K562 treated with DMSO at 1 percent for 12 hours (cell line): Measurements from ENCODE around the gene HBM. TPM values are rescaled to one million over a fixed set of nuclear protein-coding genes. Genes with fewer than 3 reads are reported as not detected.

Source experiments
- total RNA-seq: library from RNA; unstranded; fragments of 300-600 nt; gene quantifications from 2 replicates; pipeline ENCODE4 v1.2.3, GENCODE V29; 2022; ENCODE audit not compliant: insufficient read depth

The HBM gene, protein sequence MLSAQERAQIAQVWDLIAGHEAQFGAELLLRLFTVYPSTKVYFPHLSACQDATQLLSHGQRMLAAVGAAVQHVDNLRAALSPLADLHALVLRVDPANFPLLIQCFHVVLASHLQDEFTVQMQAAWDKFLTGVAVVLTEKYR
- total RNA-seq = not detected in 2 replicates

DNA sequence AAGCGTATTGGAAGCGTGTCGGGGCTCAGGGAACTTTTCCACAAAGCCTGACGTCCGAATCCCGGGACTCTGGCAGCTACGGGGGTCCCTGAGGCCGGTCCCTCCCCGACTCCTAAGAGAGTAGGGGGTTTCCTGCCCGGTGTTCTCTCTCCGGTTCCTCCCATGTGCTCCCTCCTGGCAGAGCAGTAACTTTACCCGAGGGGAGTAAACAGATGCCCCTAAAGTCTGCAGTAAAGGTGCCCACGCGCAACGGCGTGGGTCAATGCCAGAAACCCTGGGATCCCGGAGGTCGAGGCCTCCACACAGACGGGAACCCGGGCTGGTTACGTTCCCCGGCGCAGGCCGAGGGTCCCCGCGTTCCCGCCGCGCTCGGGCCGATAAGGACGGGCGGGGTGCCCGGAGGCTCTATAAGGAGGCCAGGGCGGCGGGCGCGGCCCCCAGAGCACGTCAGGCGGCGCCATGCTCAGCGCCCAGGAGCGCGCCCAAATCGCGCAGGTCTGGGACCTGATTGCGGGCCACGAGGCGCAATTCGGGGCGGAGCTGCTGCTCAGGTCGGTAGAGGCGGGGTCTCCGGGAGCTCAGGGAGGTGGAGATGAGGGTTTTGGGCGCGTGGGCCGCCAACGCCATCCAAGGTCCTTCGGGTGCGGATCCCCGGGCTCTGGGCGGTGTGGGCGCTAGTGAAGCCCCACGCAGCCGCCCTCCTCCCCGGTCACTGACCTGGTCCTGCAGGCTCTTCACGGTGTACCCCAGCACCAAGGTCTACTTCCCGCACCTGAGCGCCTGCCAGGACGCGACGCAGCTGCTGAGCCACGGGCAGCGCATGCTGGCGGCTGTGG, at the start of gene HBM:
Gene HBM, plus strand, starts transcription at position 440 of the 836 bp plus-strand sequence. Its CDS starts 20 bp downstream, at position 460.

DNA sequence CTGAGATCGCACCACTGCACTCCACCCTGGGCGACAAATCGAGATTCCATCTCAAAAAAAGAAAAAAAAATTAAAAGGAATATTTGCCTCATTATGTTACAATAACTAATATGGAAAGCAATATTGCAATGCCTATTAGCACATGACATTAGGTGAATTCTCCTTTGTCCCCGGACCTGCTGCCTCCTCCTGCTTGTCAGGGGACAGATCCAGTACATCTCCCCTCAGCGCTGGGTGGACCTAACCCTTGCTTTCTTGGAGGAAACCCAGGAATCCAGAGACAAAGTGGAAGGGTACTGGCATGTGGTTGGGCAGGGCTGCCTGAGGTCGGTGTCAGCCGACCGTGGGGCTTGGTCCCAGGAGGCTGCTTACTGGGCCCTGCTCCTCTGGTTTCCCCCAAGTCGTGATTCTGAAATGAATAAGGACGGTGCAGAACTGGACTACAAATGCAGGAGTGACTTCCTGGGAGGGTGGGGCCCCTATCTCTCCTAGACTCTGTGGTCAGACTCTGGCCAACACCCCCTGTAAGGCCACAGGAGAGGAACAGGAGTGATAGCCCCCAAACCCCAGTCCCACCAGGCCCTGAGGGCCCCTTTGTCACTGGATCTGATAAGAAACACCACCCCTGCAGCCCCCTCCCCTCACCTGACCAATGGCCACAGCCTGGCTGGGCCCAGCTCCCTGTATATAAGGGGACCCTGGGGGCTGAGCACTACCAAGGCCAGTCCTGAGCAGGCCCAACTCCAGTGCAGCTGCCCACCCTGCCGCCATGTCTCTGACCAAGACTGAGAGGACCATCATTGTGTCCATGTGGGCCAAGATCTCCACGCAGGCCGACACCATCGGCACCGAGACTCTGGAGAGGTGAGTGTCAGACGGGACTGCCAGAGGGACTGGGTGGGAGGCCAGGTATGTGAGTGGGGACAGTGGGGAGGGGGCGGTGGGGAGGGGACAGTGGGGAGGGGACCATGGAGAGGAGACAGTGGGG, 13.3 kb upstream of the HBM start, which contains the start of gene HBZ:
Gene HBZ, plus strand, starts transcription at position 504 of the 988 bp plus-strand sequence. Its CDS starts 266 bp downstream, at position 770.

DNA sequence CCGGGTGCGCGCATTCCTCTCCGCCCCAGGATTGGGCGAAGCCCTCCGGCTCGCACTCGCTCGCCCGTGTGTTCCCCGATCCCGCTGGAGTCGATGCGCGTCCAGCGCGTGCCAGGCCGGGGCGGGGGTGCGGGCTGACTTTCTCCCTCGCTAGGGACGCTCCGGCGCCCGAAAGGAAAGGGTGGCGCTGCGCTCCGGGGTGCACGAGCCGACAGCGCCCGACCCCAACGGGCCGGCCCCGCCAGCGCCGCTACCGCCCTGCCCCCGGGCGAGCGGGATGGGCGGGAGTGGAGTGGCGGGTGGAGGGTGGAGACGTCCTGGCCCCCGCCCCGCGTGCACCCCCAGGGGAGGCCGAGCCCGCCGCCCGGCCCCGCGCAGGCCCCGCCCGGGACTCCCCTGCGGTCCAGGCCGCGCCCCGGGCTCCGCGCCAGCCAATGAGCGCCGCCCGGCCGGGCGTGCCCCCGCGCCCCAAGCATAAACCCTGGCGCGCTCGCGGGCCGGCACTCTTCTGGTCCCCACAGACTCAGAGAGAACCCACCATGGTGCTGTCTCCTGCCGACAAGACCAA, 6.7 kb downstream of the HBM start, which contains the start of gene HBA2:
Gene HBA2, plus strand, starts transcription at position 503 of the 568 bp plus-strand sequence. Its CDS starts 37 bp downstream, at position 540.

DNA sequence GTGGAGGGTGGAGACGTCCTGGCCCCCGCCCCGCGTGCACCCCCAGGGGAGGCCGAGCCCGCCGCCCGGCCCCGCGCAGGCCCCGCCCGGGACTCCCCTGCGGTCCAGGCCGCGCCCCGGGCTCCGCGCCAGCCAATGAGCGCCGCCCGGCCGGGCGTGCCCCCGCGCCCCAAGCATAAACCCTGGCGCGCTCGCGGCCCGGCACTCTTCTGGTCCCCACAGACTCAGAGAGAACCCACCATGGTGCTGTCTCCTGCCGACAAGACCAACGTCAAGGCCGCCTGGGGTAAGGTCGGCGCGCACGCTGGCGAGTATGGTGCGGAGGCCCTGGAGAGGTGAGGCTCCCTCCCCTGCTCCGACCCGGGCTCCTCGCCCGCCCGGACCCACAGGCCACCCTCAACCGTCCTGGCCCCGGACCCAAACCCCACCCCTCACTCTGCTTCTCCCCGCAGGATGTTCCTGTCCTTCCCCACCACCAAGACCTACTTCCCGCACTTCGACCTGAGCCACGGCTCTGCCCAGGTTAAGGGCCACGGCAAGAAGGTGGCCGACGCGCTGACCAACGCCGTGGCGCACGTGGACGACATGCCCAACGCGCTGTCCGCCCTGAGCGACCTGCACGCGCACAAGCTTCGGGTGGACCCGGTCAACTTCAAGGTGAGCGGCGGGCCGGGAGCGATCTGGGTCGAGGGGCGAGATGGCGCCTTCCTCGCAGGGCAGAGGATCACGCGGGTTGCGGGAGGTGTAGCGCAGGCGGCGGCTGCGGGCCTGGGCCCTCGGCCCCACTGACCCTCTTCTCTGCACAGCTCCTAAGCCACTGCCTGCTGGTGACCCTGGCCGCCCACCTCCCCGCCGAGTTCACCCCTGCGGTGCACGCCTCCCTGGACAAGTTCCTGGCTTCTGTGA, 11.0 kb downstream of the HBM start, which contains the start of gene HBA1:
Gene HBA1, plus strand, starts transcription at position 204 of the 906 bp plus-strand sequence. Its CDS starts 37 bp downstream, at position 241.

DNA sequence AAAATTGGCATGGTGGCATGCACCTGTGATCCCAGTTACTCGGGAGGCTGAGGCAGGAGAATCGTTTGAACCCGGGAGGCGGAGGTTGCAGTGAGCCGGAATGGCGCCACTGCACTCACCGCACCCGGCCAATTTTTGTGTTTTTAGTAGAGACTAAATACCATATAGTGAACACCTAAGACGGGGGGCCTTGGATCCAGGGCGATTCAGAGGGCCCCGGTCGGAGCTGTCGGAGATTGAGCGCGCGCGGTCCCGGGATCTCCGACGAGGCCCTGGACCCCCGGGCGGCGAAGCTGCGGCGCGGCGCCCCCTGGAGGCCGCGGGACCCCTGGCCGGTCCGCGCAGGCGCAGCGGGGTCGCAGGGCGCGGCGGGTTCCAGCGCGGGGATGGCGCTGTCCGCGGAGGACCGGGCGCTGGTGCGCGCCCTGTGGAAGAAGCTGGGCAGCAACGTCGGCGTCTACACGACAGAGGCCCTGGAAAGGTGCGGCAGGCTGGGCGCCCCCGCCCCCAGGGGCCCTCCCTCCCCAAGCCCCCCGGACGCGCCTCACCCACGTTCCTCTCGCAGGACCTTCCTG, 14.4 kb downstream of the HBM start, which contains the start of gene HBQ1:
Gene HBQ1, plus strand, starts transcription at position 359 of the 575 bp plus-strand sequence. Its CDS starts 28 bp downstream, at position 387.

Other genes starting within 250 kb of the HBM start
- 37.9 and 51.3 TPM in 2 replicates for gene POLR3K, start 112.4 kb upstream of the HBM start, total RNA-seq
- 69.1 and 100 TPM in 2 replicates for gene SNRNP25, start 112.2 kb upstream of the HBM start, total RNA-seq
- 4.1 and 6.4 TPM in 2 replicates for gene RHBDF1, start 93.3 kb upstream of the HBM start, total RNA-seq
- gene MPG, start 87.8 kb upstream of the HBM start, total RNA-seq = 82.0 and 140 TPM in 2 replicates
- gene NPRL3, start 27.3 kb upstream of the HBM start, total RNA-seq = 24.8 and 44.1 TPM in 2 replicates
- 91.5 and 152 TPM in 2 replicates for gene HBZ, start 13.3 kb upstream of the HBM start, total RNA-seq
- 139 and 152 TPM in 2 replicates for gene HBA2, start 6.9 kb downstream of the HBM start, total RNA-seq
- gene HBA1, start 10.7 kb downstream of the HBM start, total RNA-seq = 556 and 839 TPM in 2 replicates
- gene HBQ1, start 14.5 kb downstream of the HBM start, total RNA-seq = 34.4 and 92.7 TPM in 2 replicates
- gene LUC7L, start 63.5 kb downstream of the HBM start, total RNA-seq = 48.4 and 56.4 TPM in 2 replicates
- gene FAM234A, start 68.8 kb downstream of the HBM start, total RNA-seq = 78.1 and 81.9 TPM in 2 replicates
- not detected in 2 replicates for gene RGS11, start 110.0 kb downstream of the HBM start, total RNA-seq
- not detected in 2 replicates for gene ARHGDIG, start 114.6 kb downstream of the HBM start, total RNA-seq
- not detected in 2 replicates for gene PDIA2, start 117.2 kb downstream of the HBM start, total RNA-seq
- 28.6 and 39.4 TPM in 2 replicates for gene AXIN1, start 186.7 kb downstream of the HBM start, total RNA-seq
- gene MRPL28, start 204.6 kb downstream of the HBM start, total RNA-seq = 89.7 and 105 TPM in 2 replicates
- 86.0 and 95.6 TPM in 2 replicates for gene PGAP6, start 216.0 kb downstream of the HBM start, total RNA-seq
- gene NME4, start 231.2 kb downstream of the HBM start, total RNA-seq = 138 and 154 TPM in 2 replicates
- gene DECR2, start 235.9 kb downstream of the HBM start, total RNA-seq = 36.2 and 36.4 TPM in 2 replicates